ENCODE data around the gene OTUB2. TPM values are rescaled to one million over a fixed set of nuclear protein-coding genes. Genes with fewer than 3 reads are reported as not detected.
A peak's percentile ranks its signal among the peaks of the same experiment; 100 is the strongest.

OTUB2 gene
- total RNA-seq, 1 experiment from 2014 or later: 3.1 TPM

GRCh38 chr14:94021001-94021400 lies 5.1 kb upstream of the OTUB2 start:
- DNase-seq (ENCODE audit: low read depth): peak; percentile 80

GRCh38 chr14:94021416-94022157 lies 4.6 kb upstream of the OTUB2 start:
- DNase-seq (ENCODE audit: low read depth): peak; percentile 35

GRCh38 chr14:94022532-94023411 lies 3.4 kb upstream of the OTUB2 start:
- no peak for DNase-seq (ENCODE audit: low read depth)

GRCh38 chr14:94024549-94024948 lies 1.6 kb upstream of the OTUB2 start:
- no peak for DNase-seq (ENCODE audit: low read depth)

- no peak for DNase-seq (ENCODE audit: low read depth)
Observed at GRCh38 chr14:94025720-94026119, 420 bp upstream of the OTUB2 start.

- DNase-seq (ENCODE audit: low read depth): no peak
Observed at GRCh38 chr14:94026889-94027469, 839 bp downstream of the OTUB2 start.

- peak; percentile 63 for DNase-seq (ENCODE audit: low read depth)
Observed at GRCh38 chr14:94027566-94028449, 1.7 kb downstream of the OTUB2 start.

GRCh38 chr14:94028450-94028826 lies 2.3 kb downstream of the OTUB2 start:
- peak; percentile 86 for DNase-seq (ENCODE audit: low read depth)

- DNase-seq (ENCODE audit: low read depth): no peak
Observed at GRCh38 chr14:94029265-94029664, 3.1 kb downstream of the OTUB2 start.

GRCh38 chr14:94029671-94030203 lies 3.6 kb downstream of the OTUB2 start:
- no peak for DNase-seq (ENCODE audit: low read depth)

GRCh38 chr14:94030571-94030970 lies 4.4 kb downstream of the OTUB2 start:
- no peak for DNase-seq (ENCODE audit: low read depth)

GRCh38 chr14:94031161-94031882 lies 5.2 kb downstream of the OTUB2 start:
- no peak for DNase-seq (ENCODE audit: low read depth)

- no peak for DNase-seq (ENCODE audit: low read depth)
Observed at GRCh38 chr14:94031883-94032279, 5.7 kb downstream of the OTUB2 start.

GRCh38 chr14:94034886-94035285 lies 8.7 kb downstream of the OTUB2 start:
- no peak for DNase-seq (ENCODE audit: low read depth)

- DNase-seq (ENCODE audit: low read depth): peak; percentile 76
Observed at GRCh38 chr14:94036313-94037167, 10.4 kb downstream of the OTUB2 start.

- no peak for DNase-seq (ENCODE audit: low read depth)
Observed at GRCh38 chr14:94037954-94038353, 11.8 kb downstream of the OTUB2 start.

- no peak for DNase-seq (ENCODE audit: low read depth)
Observed at GRCh38 chr14:94038510-94038909, 12.4 kb downstream of the OTUB2 start.

- DNase-seq (ENCODE audit: low read depth): no peak
Observed at GRCh38 chr14:94038921-94039629, 12.9 kb downstream of the OTUB2 start.

GRCh38 chr14:94040247-94040646 lies 14.1 kb downstream of the OTUB2 start:
- DNase-seq (ENCODE audit: low read depth): no peak
